ENCODE measurements around the gene BLTP2.

The BLTP2 gene

GRCh38 chr17:28597606-28598383 is 47.2 kb downstream of the BLTP2 start:
- peak in 1 of 2 donors; percentile 18 for DNase-seq
